H1 (cell line): ENCODE data around the gene SNU13. TPM values are rescaled to one million over a fixed set of nuclear protein-coding genes. Genes with fewer than 3 reads are reported as not detected.

ENCODE experiments used
- CTCF ChIA-PET: fragments of 300-600 bp; sonication (Branson Sonifier 250); formaldehyde crosslinking; loops from one replicate; lab custom pipeline; 2021; ENCODE audit not compliant: partially characterized antibody; lab: Charles Lee
- POLR2A ChIA-PET: fragments of 300-600 bp; sonication (Branson Sonifier 250); formaldehyde crosslinking; loops from one replicate; lab custom pipeline; 2021; ENCODE audit warnings: inconsistent platforms; ENCODE audit not compliant: partially characterized antibody; lab: Charles Lee
- DNase-seq, 2 experiments: peaks; one replicate each; pipeline versions ENCODE4 v3.0.0 to v3.0.0-alpha.2; 2010 to 2022; ENCODE audit warnings: low spot score in 2 of 2, low read depth in 1 of 2, mixed read lengths in 1 of 2
- FAIRE-seq: peaks from 2 replicates; lab custom pipeline; 2011; peaks lifted over from hg19 to GRCh38; lab: Jason Lieb, UNC
- H2AFZ ChIP-seq: 2 replicates; pipeline ENCODE4 v1.8.1; 2012; ENCODE audit warnings: low read length, inconsistent platforms
- H2AK5ac ChIP-seq: 2 replicates; pipeline ENCODE4 v1.6.1; 2013; ENCODE audit warnings: low read depth, low read length
- H2BK120ac ChIP-seq: replicated peaks from 2 replicates; pipeline ENCODE3; 2013; ENCODE audit warnings: low read depth, low read length, inconsistent platforms
- H2BK12ac ChIP-seq: 2 replicates; pipeline ENCODE4 v1.6.1; 2013; ENCODE audit warnings: low read depth, low read length
- H2BK15ac ChIP-seq: 2 replicates; pipeline ENCODE4 v1.6.1; 2013; ENCODE audit warnings: low read length
- H2BK20ac ChIP-seq: 2 replicates; pipeline ENCODE4 v1.6.1; 2013; ENCODE audit warnings: low read length
- H2BK5ac ChIP-seq: 2 replicates; pipeline ENCODE4 v1.6.1; 2013; ENCODE audit warnings: low read depth, low read length
- H3K14ac ChIP-seq: 2 replicates; pipeline ENCODE4 v1.6.1; 2013; ENCODE audit warnings: inconsistent platforms; ENCODE audit not compliant: insufficient read length
- H3K18ac ChIP-seq: 2 replicates; pipeline ENCODE4 v1.6.1; 2013; ENCODE audit warnings: low read length; ENCODE audit errors: extremely low read depth
- H3K23ac ChIP-seq: 2 replicates; pipeline ENCODE4 v1.6.1; 2013; ENCODE audit warnings: inconsistent platforms; ENCODE audit not compliant: insufficient read length
- H3K23me2 ChIP-seq: 2 replicates; pipeline ENCODE4 v1.6.1; 2013; ENCODE audit warnings: low read depth, low read length
- H3K27ac ChIP-seq: 2 replicates; pipeline ENCODE4 v1.6.1; 2011; ENCODE audit warnings: low read depth, low read length, inconsistent platforms
- H3K27me3 ChIP-seq, 4 experiments: replicated peaks in 1 of 4; 1 replicate in 1 of 4; 2 replicates in 3 of 4; pipeline versions ENCODE4 v1.6.1 to v1.8.1; 2011 to 2013; ENCODE audit warnings: low read length in 3 of 4, mild to moderate bottlenecking in 3 of 4, inconsistent platforms in 2 of 4, mixed read lengths in 2 of 4, moderate library complexity in 1 of 4; ENCODE audit not compliant: control insufficient read depth in 3 of 4, insufficient read depth in 3 of 4; ENCODE audit errors: extremely low read depth in 1 of 4
- H3K36me3 ChIP-seq, 4 experiments: 2 replicates each; pipeline versions ENCODE4 v1.6.1 to v1.8.1; 2011 to 2013; ENCODE audit warnings: mild to moderate bottlenecking in 4 of 4, low read length in 3 of 4, moderate library complexity in 2 of 4, control low read depth in 1 of 4, inconsistent platforms in 1 of 4; ENCODE audit not compliant: insufficient read depth in 4 of 4, control insufficient read depth in 2 of 4
- H3K4ac ChIP-seq: replicated peaks from 2 replicates; pipeline ENCODE3; 2013; ENCODE audit warnings: low read length, low read depth, mixed read lengths, inconsistent platforms; ENCODE audit not compliant: insufficient read length
- H3K4me1 ChIP-seq, 4 experiments: replicated peaks in 1 of 4; 1 replicate in 1 of 4; 2 replicates in 3 of 4; pipeline versions ENCODE4 v1.6.1 to v1.8.1; 2011 to 2013; ENCODE audit warnings: low read length in 3 of 4, inconsistent platforms in 2 of 4, mixed read lengths in 1 of 4; ENCODE audit not compliant: insufficient read depth in 4 of 4, control insufficient read depth in 3 of 4
- H3K4me2 ChIP-seq, 2 experiments: 2 replicates each; pipeline versions ENCODE4 v1.6.1 to v1.8.1; 2011 to 2013; ENCODE audit warnings: low read depth in 2 of 2, low read length in 2 of 2, control low read depth in 1 of 2, inconsistent platforms in 1 of 2, mild to moderate bottlenecking in 1 of 2; ENCODE audit not compliant: insufficient read depth in 1 of 2
- H3K4me3 ChIP-seq, 4 experiments: fragments of 200-600, 300-600 bp in 1 of 4; sonication (generic), shearing (Covaris generic), sonication (Bioruptor Twin) in 1 of 4; 2 replicates each; pipeline versions ENCODE4 v1.5.1 to v1.8.1; 2011 to 2016; ENCODE audit warnings: low read length in 4 of 4, low read depth in 3 of 4, control low read depth in 2 of 4, inconsistent platforms in 2 of 4, mild to moderate bottlenecking in 2 of 4, mixed read lengths in 1 of 4, moderate library complexity in 1 of 4; ENCODE audit not compliant: insufficient read depth in 2 of 4; ENCODE audit errors: extremely low read depth in 1 of 4
- H3K56ac ChIP-seq: replicated peaks from 2 replicates; pipeline ENCODE3; 2013; ENCODE audit warnings: low read depth, mild to moderate bottlenecking, mixed read lengths, low read length, inconsistent platforms; ENCODE audit not compliant: insufficient read length
- H3K79me1 ChIP-seq: 2 replicates; pipeline ENCODE4 v1.6.1; 2013; ENCODE audit warnings: low read depth, low read length, control low read depth
- H3K79me2 ChIP-seq, 2 experiments: 2 replicates each; pipeline versions ENCODE4 v1.6.1 to v1.8.1; 2012 to 2013; ENCODE audit warnings: low read length in 2 of 2, mild to moderate bottlenecking in 2 of 2, inconsistent platforms in 1 of 2; ENCODE audit not compliant: insufficient read depth in 2 of 2, control insufficient read depth in 1 of 2
- H3K9ac ChIP-seq, 4 experiments: replicated peaks in 1 of 4; 1 replicate in 1 of 4; 2 replicates in 3 of 4; pipeline versions ENCODE4 v1.6.1 to v1.8.1; 2011 to 2013; ENCODE audit warnings: low read depth in 3 of 4, low read length in 3 of 4, control low read depth in 2 of 4, mild to moderate bottlenecking in 2 of 4, moderate library complexity in 2 of 4, inconsistent platforms in 1 of 4; ENCODE audit errors: extremely low read depth in 1 of 4
- H3K9me3 ChIP-seq, 2 experiments: 2 replicates each; pipeline versions ENCODE4 v1.6.1 to v1.8.1; 2012 to 2013; ENCODE audit warnings: mild to moderate bottlenecking in 2 of 2, moderate library complexity in 2 of 2, control low read depth in 1 of 2, inconsistent platforms in 1 of 2, low read depth in 1 of 2, low read length in 1 of 2, mixed read lengths in 1 of 2; ENCODE audit not compliant: insufficient read depth in 2 of 2
- H4K20me1 ChIP-seq, 2 experiments: replicated peaks in 1 of 2; 2 replicates each; pipeline versions ENCODE3 to v1.8.1; 2011 to 2013; ENCODE audit warnings: inconsistent platforms in 2 of 2, low read length in 2 of 2, mild to moderate bottlenecking in 1 of 2; ENCODE audit not compliant: insufficient read depth in 2 of 2, control insufficient read depth in 1 of 2
- H4K5ac ChIP-seq: 2 replicates; pipeline ENCODE4 v1.6.1; 2013; ENCODE audit warnings: low read length, low read depth, mixed read lengths, inconsistent platforms; ENCODE audit not compliant: insufficient read length
- H4K8ac ChIP-seq: 2 replicates; pipeline ENCODE4 v1.8.0; 2013; ENCODE audit warnings: mild to moderate bottlenecking, moderate library complexity, low read length, inconsistent platforms; ENCODE audit not compliant: insufficient read depth; ENCODE audit errors: extremely low read depth
- H4K91ac ChIP-seq: replicated peaks from 2 replicates; pipeline ENCODE3; 2013; ENCODE audit warnings: low read length, mixed read lengths, inconsistent platforms; ENCODE audit not compliant: insufficient read length
- BCL11A ChIP-seq, 2 experiments: IDR thresholded peaks; one replicate each; pipeline ENCODE4 v1.6.1; 2011; ENCODE audit warnings: low read depth in 2 of 2, low read length in 2 of 2, mild to moderate bottlenecking in 2 of 2
- CHD1 ChIP-seq: IDR thresholded peaks from 2 replicates; pipeline ENCODE4 v1.6.1; 2012; ENCODE audit warnings: low read depth, low read length, improper control_type of control experiment
- CREB1 ChIP-seq: IDR thresholded peaks from 2 replicates; pipeline ENCODE4 v1.6.1; 2012; ENCODE audit warnings: inconsistent platforms
- EGR1 ChIP-seq: IDR thresholded peaks from 2 replicates; pipeline ENCODE4 v1.6.1; 2011; ENCODE audit warnings: low read depth, low read length, borderline replicate concordance
- EZH2 ChIP-seq: fragments of 200-600 bp; sonication (generic); IDR thresholded peaks from 2 replicates; pipeline ENCODE4 v1.7.1; 2012; ENCODE audit warnings: low read depth, mild to moderate bottlenecking, moderate library complexity, low read length, inconsistent platforms; ENCODE audit not compliant: severe bottlenecking
- GABPA ChIP-seq: IDR thresholded peaks from 2 replicates; pipeline ENCODE4 v1.6.1; 2011; ENCODE audit warnings: mild to moderate bottlenecking, low read length, moderate library complexity, borderline replicate concordance; ENCODE audit not compliant: insufficient read depth
- JUND ChIP-seq: IDR thresholded peaks from 2 replicates; pipeline ENCODE4 v1.6.1; 2011; ENCODE audit warnings: mild to moderate bottlenecking, improper control_type of control experiment, low read length
- KDM4A ChIP-seq: IDR thresholded peaks from one replicate; pipeline ENCODE4 v1.7.1; 2012; ENCODE audit warnings: low read depth, mild to moderate bottlenecking, moderate library complexity, low read length, inconsistent platforms; ENCODE audit not compliant: severe bottlenecking
- POU5F1 ChIP-seq: IDR thresholded peaks from 2 replicates; pipeline ENCODE4 v1.6.1; 2011; ENCODE audit warnings: low read depth, mild to moderate bottlenecking, low read length, moderate library complexity
- RAD21 ChIP-seq, 2 experiments: IDR thresholded peaks in 1 of 2; conservative IDR thresholded peaks in 1 of 2; 2 replicates each; pipeline ENCODE4 v1.6.1; 2011; ENCODE audit warnings: low read depth in 2 of 2, low read length in 2 of 2, improper control_type of control experiment in 1 of 2, inconsistent platforms in 1 of 2, mild to moderate bottlenecking in 1 of 2, moderate library complexity in 1 of 2
- RNF2 ChIP-seq: fragments of 200-900, 300-1000 bp; sonication (generic); IDR thresholded peaks from 2 replicates; pipeline ENCODE4 v1.7.1; 2016; ENCODE audit warnings: borderline replicate concordance, low read depth, mild to moderate bottlenecking, antibody characterized with exemption, low read length; ENCODE audit not compliant: poor library complexity, severe bottlenecking; ENCODE audit errors: missing control alignments
- SRF ChIP-seq: IDR thresholded peaks from 2 replicates; pipeline ENCODE4 v1.6.1; 2011; ENCODE audit warnings: mild to moderate bottlenecking, low read depth, low read length, moderate library complexity
- SUZ12 ChIP-seq: fragments of 200-600 bp; sonication (generic); IDR thresholded peaks from 2 replicates; pipeline ENCODE4 v1.6.1; 2012; ENCODE audit warnings: mild to moderate bottlenecking, inconsistent platforms, low read length, moderate library complexity, mixed read lengths
- TCF12 ChIP-seq: IDR thresholded peaks from 2 replicates; pipeline ENCODE4 v1.6.1; 2011; ENCODE audit warnings: low read depth, mild to moderate bottlenecking, low read length
- whole genome bisulfite sequencing, 2 experiments: shearing (Covaris generic) in 1 of 2; methylation state at CpG; one replicate each; pipeline versions ENCODE4 v1.1.6 to v1.1.7; 2013 to 2015; ENCODE audit warnings: low lambda C conversion rate in 2 of 2, mixed read lengths in 2 of 2, inconsistent platforms in 1 of 2, low coverage in 1 of 2, missing lambda C conversion rate in 1 of 2; ENCODE audit not compliant: insufficient replicate concordance in 2 of 2, insufficient coverage in 1 of 2, insufficient read length in 1 of 2; ENCODE audit errors: extremely low coverage in 1 of 2, missing lambda C conversion rate in 1 of 2; 5-methylcytosine and 5-hydroxymethylcytosine counted together
- polyA plus RNA-seq, 7 experiments: library from polyadenylated mRNA; depleted of rRNA in 3 of 7; stranded (reverse) in 5 of 7; unstranded in 2 of 7; fragments of >200 nt in 5 of 7; fragments of 200-250 nt in 2 of 7; gene quantifications; 1 replicate in 5 of 7; 2 replicates in 1 of 7; 4 replicates in 1 of 7; pipeline versions ENCODE4 v1.2.1 to v1.2.3, GENCODE V29; 2011 to 2013; ENCODE audit warnings: missing spikeins in 2 of 7, mixed read lengths in 2 of 7
- total RNA-seq: library from RNA; stranded (reverse); fragmentation: NEBNext Ultra II Directional; extraction: Animal tissue kit (Norgen Biotek cat#: 25700); gene quantifications from 2 replicates; pipeline ENCODE4 v1.2.1, GENCODE V29; 2021

SNU13 gene
- total and polyA plus RNA-seq, 2 of the 8 experiments (the other 6 are each of a cell fraction or from before 2014, with no cell fraction given), result 241 to 281 TPM

GRCh38 chr22:41638124-41638523 lies 50.5 kb downstream of the SNU13 start:
- Histone ChIP-seq H3K9me3 (no peaks in the 10 kb centered on the region), H2BK15ac (no peak overlapping the region), H3K27ac (no peak overlapping the region), H3K23ac (no peak overlapping the region), H3K14ac (no peak overlapping the region), H3K4ac (no peak overlapping the region), H3K4me2 (no peak overlapping the region), H2AFZ (no peak overlapping the region), H3K18ac (no peak overlapping the region), H3K36me3 (peaks cover 29 to 95% (median 64%) of the 10 kb centered on the region in 4 experiments), H2AK5ac (no peak overlapping the region), H4K91ac (no peak overlapping the region), H3K27me3 (no peaks in the 10 kb centered on the region), H4K5ac (no peak overlapping the region), H4K8ac (no peak overlapping the region), H2BK5ac (no peak overlapping the region), H3K4me1 (no peaks in the 10 kb centered on the region), H3K4me3 (no peak overlapping the region), H3K9ac (no peak overlapping the region), H3K23me2 (no peaks in the 10 kb centered on the region), H3K79me2 (peaks cover 0 to 25% of the 10 kb centered on the region in 2 experiments; a peak in 2 of 4 replicates), H3K79me1 (no peaks in the 10 kb centered on the region), H2BK12ac (no peak overlapping the region), H2BK20ac (no peak overlapping the region), H2BK120ac (no peak overlapping the region), H4K20me1 (peaks cover 2 to 3% of the 10 kb centered on the region in 2 experiments), H3K56ac (no peak overlapping the region)
- ChIA-PET CTCF (interaction anchor here (0.6 kb wide), 1 partner anchor 1546 kb away, joined by 3 read pairs; no protein-coding TSS in a partner anchor), POLR2A (interaction anchor here (1.4 to 13.3 kb wide), 3 partner anchors 13 to 26 kb away, joined by 5 to 157 read pairs (median 129); partner anchors contain the start of genes DESI1 and XRCC6)
- WGBS, 2 experiments, result 90% methylated on average over 5 of the region's 5 CpGs; no CpG with 5 or more reads in 1 of the 2 experiments
- FAIRE-seq, result no peak
- no peak for DNase-seq
- TF ChIP-seq BCL11A (IDR thresholded peaks at IDR 0.05; ENCODE audit: low read depth in 2 of 2, low read length in 2 of 2) (no peak), TCF12 (no peak), CHD1 (no peak), GABPA (no peak), CREB1 (no peak), SUZ12 (no peak), JUND (no peak), RNF2 (no peak), EZH2 (no peak), RAD21 (IDR thresholded peaks at IDR 0.05 in 1 of 2, conservative IDR thresholded peaks at IDR 0.05 in 1 of 2; ENCODE audit: low read depth in 2 of 2, low read length in 2 of 2) (no peak), SRF (no peak), POU5F1 (no peak), EGR1 (no peak), KDM4A (no peak)
